ENCODE results near the gene LYPD6B.

The LYPD6B gene

DNA sequence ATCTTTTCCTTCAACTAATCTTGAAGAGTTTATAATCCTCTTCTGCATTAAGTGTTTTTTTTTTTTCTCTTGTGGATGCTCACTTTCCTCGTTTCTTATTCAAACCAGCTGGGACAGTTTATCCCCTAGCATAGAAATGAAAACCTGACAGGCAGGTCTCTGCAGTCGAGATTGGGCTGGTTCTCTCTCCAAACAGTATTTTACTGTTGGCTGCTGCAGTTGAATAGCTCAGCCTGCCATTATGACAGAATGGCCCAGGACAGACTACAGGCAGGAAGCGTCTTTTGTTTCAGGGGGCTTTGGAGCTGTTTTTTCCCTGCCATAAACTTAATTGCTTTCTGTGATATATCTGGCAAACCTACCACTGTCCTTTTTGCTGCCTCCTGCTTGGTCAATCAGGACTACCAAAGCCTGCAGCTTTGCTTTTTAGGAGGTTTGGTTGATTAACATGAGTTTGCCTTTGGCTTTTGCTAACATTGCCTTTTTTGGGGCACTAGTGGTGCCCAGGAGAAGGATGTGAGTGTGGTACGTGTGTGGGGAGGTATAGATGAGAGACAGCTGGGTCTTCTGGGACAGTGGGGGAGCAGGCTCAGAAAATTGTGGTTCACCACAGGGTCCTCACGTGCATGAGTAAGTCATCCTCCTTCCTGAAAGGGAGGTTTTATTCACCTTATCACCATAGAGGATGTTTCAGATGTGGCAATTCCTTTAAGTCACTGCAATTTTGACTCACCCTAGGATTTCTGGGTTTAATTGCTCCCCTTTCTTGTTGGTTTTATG, 128.7 kb downstream of the LYPD6B start:
- no peak for FAIRE-seq

DNA sequence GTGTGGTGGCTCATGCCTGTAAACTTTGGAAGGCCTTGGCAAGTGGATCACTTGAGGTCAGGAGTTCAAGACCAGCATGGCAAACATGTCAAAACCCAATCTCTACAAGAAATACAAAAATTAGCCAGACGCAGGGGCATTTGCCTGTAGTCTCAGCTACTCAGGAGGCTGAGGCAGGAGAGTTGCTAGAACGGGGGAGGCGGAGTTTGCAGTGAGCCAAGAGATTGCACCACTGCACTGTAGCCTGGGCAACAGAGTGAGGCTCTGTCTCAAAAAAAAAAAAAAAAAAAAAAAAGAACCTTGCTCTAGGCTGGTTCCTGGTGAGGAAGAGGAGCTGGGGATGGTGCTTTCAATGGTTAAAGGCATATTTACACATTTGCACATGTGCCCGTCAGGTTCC, 129.4 kb downstream of the LYPD6B start:
- FAIRE-seq = no peak

DNA sequence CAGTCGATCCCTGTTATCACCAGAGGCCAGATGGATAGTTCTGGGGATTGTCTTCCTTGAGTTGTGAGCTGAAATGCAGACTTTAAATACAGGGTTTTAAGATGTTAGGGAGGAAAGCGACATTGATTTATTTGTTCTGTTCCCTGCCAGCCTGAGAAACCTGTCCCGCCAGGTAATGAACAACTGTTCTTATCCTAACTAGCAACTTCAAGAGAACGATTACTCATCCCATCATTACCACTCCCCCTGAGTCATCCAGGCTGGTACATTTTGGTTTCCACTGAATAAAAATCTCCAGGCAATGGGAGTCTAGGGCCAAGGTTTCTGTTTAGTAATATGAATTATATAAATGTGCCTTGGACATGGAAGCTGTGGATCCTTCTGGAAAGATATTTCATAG, 131.2 kb downstream of the LYPD6B start:
- FAIRE-seq = no peak

DNA sequence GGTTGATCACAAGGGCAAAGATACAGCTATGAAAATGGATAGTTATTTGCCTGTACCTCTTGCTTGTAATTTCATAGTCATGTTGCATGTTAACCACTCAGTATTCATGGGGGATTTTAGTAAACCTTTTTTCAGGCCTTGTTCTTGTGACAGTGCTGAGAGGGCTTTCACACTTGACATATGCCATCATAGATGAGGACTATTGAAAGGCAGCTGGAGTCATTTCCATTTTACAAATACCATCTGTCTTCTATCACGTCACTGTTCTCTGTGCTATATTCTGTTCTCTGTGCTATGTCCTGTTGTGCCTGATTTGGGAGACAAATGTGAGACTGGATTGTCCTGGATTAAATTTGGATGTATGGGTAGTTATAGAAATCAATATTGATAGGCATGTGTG, 131.7 kb downstream of the LYPD6B start:
- no peak for FAIRE-seq

DNA sequence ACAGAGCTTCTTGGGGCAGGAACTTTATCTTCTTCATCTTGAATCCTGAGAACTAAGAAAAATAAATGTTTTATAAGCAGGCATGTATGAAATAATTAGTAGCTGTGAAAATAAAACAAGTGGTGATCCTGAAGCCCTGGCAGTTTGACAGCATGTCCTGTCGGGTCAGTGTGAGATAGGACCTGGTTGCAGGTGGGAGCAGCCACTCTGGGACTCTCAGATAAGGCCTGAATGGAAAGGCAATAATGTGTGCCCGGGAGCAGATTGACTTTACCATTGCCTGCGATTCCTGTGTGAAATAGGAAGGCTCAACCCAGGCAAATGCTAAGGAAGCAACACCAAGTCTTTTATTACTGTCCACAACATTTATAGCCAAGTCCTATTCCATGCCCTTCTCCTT, 132.4 kb downstream of the LYPD6B start:
- FAIRE-seq = no peak

DNA sequence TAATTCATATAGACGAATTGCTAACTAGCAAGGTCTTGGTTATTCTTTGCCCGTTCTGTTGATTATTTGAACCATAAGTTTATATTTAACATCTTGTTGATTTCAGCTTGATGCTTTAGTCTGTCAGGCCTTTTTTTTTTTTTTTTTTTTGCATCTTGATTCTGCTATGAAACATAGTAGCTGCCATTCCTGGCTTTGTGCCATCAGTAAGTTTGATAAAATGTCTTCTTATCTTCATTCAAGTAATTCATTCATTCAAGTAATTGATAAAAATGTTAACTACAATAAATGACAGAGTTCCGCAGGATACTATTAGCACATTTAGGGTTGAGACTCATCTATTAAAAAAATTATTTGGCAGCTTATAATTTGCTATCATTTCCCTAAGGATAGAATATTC, 134.7 kb downstream of the LYPD6B start:
- FAIRE-seq = no peak

DNA sequence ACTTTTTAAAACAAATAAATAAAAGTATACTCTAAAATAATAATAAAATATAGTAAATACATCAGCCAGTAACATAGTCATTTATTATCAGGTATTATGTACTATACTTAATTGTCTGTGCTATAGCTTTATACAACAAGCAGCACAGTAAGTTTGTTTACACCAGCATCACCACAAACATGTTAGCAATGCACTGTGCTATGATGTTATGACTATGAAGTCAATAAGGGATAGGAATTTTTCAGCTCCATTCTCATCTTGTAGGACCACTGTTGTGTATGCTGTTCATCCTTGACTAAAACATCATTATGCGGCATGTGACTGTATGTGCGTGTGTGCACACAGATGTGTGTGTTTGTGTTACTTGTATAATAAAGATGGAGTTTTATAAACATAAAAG, 137.5 kb downstream of the LYPD6B start:
- no peak for FAIRE-seq

DNA sequence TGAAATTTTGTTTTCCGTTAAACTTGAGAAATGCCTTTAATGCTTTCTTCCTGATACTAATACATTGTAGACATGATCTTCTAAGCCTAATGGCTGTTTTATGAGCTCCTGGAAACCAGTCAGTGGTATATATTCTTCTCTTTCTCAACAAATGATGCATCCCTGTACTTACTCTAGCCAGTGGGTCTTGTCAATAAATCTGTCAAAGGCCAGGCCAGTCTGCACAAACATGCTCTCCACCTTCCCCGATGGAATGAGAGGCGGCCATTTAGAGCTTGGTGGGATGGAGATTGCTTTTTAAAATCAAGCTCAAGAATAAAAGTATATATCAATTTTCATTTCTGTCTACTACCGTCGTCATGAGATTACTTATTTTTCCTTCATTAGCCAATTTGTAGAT, 140.1 kb downstream of the LYPD6B start:
- FAIRE-seq = no peak

DNA sequence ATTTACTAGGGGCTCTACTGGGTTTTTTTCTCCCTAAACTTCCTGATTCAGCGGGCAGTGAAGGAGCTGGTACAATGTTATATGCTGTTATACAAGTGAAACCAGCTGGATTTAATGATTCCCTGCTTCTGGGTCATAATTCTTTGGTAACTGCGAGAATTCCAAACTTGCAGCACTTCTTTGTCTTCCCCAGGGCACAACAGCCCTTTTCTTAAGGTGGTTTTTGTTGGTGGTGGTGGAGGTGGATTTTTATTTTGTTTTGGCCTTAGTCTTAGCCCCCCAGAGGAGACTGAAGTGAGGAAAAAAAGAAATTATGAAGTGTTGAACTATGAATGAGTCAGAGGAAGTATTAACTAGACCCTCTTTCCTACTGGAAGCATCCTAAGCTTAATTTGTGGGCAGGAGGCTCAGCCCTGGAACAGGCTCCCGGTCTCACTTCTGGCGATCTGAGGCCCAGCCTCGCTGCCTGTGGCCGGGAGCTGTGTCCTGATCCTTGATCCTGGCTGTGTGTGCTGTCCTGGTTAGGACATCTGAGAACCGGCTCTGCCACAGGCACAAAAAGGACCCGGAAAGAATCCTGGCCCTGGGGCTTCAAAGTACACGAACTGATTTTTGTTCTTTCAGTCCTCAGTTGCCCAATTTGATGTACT, 141.9 kb downstream of the LYPD6B start:
- no peak for FAIRE-seq

DNA sequence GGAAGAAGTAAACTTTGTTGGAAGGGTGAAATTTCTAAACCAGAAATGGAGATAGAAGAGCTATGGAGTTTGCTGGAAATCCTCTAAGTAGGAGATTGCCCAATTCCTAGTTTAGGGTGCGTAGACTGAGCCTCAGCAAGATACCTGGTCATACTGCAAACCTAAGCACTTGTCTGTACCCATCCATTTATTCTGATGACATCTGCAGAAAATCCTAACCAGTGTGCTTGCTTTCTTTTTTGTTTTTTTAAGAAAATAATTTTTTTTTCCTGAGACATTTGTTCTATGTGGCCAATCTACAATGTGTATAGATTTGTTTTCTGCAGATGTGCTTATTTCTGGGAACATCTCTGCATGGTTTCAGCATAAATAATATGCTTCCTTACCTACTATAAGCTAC, 144.7 kb downstream of the LYPD6B start:
- no peak for FAIRE-seq

DNA sequence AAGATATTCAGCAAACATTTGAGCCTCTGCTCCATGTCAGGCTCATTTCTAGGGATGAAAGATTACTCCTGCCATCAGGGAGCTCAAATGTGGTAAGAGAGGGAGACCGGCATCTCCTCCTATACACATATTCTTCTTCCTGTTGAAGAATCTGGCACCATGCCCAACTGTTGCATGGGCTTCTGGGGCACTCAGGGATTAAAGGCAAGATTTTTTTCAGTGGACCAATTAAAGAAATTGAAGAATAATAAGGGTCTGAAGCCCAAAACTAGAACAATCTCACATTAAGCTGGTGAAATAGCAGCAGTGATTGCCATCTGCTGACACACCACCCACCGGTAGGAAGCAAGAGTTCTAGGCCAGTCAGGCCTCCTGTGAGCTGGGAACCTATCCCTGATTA, 146.5 kb downstream of the LYPD6B start:
- no peak for FAIRE-seq

DNA sequence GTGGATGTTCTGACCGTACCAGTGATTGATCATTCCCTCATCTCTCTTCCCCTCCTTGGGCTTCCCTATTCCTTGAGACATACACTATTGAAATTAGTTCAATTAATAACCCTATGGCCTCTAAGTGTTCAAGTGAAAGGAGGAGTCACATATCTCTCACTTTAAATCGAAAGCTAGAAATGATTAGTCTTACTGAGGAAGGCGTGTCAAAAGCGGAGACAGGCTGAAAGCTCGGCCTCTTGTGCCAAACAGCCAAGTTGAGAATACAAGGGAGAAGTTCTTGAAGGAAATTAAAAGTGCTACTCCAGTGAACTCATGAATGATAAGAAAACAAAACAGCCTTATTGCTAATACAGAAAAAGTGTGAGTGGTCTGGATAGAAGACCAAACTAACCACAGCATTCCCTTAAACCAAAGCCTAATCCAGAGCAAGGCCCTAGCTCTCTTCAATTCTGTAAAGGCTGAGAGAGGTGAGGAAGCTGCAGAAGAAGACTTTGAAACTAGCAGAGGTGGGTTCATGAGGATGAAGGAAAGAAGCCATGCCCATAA, 147.5 kb downstream of the LYPD6B start:
- FAIRE-seq = no peak

DNA sequence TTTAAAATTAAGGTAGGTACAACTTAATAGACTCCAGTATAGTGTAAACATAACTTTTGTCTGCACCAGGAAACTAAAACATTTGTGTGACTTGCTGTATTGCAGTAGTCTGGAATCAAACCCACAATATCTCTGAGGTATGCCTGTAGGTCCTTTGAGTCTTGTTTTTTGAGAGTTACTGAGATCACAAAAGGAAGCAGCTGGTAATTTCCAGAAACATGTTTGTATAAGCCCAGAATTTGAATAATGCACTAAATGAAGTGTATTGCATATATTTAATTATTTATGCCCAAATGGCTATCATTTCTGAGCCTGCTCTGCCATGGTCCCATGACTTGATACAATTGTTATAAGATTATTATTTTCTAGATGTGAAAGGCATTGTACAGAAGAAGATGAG, 148.6 kb downstream of the LYPD6B start:
- FAIRE-seq = no peak

DNA sequence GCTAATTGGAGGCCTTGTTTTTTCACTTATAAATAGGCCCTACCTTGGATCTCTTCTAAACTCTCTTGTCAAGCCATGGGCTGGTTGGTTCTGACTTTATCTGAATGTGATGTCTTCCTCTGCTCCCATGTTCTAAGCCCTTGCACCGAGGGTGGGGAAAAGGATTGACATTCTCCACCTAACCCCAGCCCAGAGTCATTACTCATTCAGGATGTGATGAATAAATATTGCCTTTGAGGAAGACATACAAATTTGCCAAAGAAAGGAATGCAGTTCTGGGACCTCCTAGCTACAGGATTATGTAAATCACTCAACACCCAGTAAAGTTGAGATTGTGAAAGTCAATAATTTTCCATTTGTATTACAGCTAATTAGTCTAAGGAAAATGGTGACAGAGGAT, 149.8 kb downstream of the LYPD6B start:
- no peak for FAIRE-seq

DNA sequence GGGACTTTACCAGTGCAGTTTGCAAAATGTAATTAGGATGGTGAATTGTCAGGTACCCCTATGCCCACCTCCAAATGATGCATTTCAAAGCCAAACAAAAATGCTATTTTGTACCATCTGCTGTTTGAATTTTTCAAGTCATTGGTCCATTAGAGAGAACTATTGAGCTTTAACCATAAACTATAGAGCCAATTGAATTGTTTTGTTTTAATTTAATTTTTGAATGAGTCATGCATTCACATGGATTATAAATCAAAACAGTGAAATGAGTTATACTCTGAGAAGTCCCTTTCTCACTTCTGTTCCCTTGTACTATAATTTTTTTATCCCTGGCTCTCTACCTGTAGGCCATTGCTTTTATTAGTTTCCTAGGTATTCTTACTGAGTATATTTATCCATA, 151.3 kb downstream of the LYPD6B start:
- FAIRE-seq = no peak

DNA sequence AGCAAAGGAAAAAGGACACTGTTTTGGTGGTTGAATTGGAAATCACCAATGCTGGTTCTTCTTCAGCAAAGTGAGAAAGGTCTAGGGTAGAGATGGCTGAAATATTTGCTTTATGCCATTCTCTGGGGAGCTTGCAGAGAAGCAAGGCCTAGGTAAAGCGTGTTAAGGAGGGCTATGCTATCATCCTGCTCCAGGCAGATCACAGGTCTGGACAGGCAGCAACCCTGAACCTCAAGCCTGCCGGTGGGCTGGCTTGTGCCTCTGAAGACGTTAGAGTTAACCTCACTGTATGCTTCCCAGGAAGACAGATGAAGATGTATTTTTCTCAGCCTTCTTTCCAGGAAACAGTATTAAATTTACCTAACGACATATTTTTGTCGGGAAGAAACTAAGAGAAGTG, 153.4 kb downstream of the LYPD6B start:
- no peak for FAIRE-seq

DNA sequence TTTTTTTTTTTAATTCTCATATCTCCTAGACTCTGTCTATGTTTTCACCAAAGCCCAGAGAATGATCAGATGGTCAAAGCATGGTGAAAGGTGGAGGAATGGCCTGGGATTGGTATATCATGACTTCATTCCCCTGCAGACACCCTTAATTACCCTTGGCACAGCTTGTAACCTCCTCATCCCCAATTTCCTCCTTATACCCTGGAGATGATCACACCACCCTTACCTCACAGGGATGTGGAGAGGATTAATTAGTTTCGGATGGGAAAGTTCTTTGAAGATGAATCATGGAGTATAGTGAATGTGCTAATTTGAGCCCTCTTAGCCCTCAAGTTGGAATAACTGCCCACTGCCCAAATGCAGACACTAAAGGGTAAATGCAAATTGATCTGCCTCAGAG, 153.9 kb downstream of the LYPD6B start:
- no peak for FAIRE-seq

DNA sequence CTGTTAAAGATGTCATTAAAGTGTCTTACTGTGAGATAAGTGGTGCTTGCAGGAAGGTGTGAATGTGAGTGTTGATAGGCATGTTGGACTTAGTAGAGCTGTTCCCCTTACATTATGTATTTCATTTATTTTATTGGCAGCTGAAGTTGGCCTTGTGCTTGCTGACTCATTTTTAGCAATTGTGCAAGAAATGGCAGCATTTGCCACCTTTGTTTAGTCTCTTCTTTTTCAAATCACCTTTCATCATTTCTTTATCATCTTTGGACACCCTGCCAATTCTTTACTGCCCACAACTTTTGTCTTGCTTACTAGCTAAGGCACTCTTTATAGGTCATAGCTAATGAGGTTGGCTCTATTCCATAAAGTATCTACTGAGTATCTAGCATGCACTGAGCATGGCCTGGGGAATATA, 161.6 kb downstream of the LYPD6B start:
- FAIRE-seq = no peak

DNA sequence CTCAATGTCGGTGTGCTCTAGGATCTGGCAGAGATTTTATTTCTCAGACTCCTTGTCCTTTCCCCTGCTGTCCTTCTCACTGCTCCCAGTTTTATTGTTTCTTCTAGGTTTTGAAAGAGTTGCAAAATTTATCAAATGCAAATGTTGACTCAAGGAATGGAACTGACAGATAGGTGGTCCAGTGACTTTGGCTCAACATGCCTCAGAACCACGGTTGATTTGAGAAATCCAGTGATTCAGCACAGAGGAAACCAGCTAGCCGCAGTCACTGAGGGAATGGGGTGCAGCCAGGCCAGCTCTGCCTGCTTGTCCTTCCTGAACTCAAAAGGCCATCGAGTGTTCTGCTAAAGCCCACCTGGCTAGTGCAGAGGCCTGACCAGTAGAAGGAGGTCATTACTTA, 166.2 kb downstream of the LYPD6B start:
- FAIRE-seq = no peak

DNA sequence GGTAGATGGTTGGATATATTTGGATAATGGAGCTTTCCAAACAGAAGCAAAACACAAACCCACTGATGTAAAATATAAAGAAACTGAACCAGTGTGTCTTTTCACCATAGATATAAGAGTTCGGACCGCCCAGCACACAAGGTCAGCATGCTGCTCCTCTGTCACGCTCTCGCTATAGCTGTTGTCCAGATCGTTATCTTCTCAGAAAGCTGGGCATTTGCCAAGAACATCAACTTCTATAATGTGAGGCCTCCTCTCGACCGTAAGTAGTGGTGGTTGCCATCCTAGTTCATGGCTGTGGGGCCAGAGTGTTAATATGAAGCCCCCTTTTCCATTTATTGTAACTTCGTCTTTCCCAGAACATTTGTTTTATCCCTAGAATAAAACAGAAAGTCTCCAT, 166.6 kb downstream of the LYPD6B start:
- FAIRE-seq = no peak

DNA sequence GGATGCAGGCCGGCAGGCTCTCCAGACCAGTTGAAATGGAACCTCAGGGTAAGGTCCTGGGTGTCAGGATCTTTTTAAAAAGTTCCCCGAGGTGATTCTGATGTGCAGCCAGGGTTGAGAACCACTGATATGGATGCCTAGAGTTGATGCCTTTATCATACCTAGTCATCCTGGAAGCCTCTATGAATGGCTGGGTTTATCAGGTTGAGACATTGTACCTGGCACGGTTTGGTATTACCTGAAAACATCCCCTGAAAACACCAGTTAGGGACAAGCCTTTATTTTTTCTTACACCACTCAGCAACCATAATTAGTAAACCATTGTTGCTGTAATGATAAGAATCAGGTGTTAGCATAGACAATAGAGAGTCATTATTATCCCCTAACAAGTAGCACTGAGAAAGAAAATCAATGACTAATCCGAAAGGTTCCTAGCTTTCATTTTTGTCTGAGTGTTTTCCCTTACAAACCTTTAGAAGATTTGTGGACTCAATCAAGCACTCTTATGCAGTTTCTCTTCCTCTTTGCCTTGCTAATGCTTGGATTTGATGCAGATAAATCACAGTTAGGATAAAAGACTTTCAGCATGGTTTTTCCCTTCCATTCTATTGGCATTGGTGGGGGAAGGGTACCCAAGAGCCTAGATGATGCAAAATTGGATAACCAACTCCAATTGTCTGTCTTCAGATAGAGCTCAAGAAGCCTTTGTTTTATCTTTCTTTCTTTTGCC, 175.4 kb downstream of the LYPD6B start:
- FAIRE-seq = no peak

DNA sequence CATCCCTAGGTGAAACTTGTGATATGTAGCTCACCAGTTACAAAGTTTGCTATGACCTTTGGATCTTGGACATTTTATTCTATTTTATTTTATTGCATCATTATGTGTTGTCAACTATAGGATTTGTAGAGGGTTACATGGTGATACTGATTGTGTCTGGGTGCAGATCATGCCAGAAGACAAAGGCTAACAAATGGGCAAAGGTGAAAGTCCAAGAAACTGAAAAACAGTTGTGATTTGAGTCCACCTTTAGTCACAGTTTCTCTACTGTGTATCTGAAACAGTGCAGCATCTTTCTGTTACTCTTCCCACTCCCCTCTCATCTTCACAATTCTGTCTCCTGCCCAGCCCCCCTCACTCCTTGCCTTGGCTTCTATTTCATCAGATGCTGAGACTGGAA, 180.0 kb downstream of the LYPD6B start:
- FAIRE-seq = no peak

DNA sequence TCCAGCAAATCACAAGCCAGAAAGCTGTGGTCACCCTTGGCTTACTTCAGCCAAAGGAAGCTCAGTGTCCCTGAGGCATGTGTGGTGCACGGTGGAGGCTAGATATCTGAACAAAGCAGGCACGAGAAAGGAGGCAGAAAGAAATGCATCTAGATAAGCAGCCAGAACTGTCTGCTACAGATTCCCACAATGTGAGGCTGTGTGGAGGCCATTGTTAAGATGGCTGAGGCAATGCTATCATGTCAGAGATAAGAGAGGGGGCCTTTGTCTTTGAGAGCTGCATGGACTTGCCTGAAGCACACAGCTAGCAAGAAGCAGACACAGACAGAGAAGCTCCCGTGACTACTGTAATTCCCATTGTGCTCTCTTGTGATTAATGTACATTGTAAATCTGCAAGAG, 181.4 kb downstream of the LYPD6B start:
- no peak for FAIRE-seq

DNA sequence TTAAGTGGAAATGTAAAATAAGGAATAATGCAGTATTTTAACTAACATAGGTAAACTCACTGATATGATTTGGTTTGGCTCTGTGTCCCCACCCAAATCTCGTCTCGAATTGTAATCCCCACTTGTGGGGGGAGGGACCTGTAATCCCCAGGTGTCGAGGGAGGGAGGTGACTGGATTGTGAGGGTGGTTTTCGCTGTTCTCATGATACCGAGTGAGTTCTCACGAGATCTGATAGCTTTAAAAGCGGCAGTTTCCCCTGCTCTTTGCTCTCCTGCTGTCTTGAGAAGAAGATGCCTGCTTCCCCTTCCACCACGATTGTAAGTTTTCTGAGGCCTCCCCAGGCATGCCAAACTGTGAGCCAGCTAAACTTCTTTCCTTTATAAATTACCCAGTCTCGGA, 182.5 kb downstream of the LYPD6B start:
- no peak for FAIRE-seq
